Measurements from ENCODE around the gene TSPEAR.
"Not testable (repeated sequence)": the region's sequence is repeated elsewhere in the genome, so short reads cannot be mapped to it uniquely, and the experiment has no call there.

Gene TSPEAR

DNA sequence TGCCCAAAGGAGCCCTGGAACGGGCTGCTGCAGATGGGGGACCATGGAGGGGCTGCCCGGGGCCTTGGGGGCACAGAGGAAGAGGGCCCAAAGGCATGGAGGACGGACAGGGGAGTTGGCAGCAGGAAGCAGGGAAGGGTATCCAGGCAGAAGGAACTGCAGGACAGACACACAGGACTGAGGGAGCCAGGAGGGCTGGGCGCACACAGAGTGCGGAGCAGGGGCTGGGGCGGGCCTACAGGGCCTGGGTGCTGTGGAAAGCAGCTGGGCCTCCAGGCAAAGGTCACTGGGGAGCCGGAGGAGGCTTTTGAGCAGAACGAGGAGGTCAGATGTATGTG lies 199.5 kb downstream of the TSPEAR start:
- no peak for DNase-seq

GRCh38 chr21:44511219-44511937 lies 200.0 kb downstream of the TSPEAR start:
- DNase-seq, result no peak

DNA sequence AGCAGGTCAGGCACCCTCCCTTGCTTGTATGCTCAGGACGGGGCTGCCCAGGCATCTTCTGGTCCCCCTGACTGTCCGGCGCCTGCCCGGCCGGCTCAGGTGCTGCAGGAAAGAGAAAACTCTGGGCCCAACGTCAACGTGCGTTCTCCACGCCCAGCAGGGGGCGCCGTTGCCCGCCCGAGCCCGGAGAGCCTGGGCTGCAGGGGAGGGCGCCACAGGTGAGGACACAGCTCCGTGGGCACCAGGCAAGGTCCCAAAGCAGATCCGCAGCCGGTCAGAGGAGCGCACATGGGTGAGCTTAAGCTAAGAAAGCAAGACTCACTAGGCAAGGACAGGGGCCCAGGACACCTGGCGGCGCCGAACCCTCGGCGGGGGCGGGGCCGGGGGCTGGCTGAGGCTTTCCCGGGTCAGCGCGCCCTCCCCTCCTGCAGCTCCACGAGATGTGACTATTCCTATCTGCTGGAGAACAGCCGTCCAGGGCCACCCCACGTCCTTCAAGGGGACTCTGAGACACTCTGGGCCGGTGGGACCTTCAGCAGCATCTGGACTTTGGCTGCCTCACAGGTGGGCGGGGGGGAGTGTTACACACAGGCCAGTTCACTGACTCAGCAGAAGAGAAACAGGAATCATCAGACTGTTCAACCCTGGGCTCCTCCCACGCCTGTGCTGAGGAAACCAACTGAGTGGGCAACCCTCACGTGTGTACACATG lies 200.7 kb downstream of the TSPEAR start:
- peak; percentile 13 for DNase-seq

DNA sequence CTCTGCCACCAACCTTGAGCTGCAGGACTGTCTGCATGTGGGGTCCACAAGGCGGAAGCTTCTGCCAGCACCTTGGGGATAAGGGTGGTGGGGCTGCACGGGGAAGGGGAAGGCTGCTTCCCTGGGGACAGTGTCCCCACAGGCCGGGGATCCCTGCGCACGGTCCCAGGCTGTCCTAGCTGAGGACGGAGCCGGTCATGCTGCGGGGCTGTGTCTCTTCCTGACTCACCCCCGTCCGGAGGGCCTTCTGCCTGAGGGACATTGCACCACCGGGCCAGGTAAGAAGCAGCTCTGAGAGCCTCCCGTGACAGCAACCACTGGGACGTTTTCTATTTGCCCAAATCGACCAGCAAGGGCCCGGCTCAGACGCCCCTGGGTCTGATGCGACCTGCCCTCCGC lies 201.3 kb downstream of the TSPEAR start:
- DNase-seq, result no peak

- no peak for DNase-seq
Observed at GRCh38 chr21:44509539-44509938, 201.8 kb downstream of the TSPEAR start.

- DNase-seq, result no peak
Observed at GRCh38 chr21:44508711-44509445, 202.5 kb downstream of the TSPEAR start.

DNA sequence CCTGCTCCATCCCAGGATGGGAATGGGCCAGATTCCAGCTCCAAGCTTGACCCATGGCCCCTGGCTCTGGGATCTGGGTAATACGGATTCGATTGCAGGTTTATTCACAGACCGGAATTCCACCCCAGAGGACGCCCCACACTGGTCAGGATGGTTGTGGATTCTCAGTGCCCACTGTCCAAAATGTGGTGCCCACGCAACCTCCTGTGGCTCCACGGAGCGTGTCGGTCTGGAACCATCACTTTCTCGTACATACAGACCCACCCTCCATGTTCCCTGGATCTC lies 203.0 kb downstream of the TSPEAR start:
- no peak for DNase-seq

DNA sequence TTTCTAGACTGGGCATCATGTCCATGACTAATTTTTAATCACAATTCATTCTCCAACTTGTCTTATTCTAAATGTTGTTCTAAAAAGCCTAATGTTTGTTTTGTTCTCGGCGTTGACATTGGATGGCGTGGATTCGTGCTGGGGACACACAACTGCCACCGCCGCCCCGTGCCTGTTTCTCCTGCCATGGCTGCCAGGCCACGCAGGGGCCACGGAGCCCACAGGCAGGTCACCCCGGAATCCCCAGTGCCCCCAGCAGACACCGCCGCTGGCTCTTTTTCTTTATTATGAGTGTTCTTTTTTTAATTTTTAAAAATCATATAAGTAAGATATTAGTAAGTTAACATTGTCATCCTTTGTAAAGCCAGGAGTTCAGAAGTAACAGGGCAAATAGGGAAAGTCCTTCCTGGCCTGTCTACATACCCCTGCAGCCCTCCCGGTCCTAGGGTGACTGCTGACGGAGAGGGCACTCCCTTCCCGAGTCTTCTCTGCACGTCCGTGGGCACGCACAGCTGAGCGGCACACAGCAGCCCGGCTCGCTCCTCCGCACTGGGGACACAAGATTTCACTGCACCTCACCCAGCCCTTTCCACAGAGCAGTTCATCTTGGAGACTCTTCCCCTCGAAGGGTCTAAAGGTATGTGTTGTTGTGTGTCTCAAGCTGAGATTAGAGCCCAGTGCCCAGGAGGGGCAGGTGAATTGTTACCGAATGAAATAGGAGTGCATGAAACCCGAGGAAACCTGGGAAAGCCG lies 203.5 kb downstream of the TSPEAR start:
- DNase-seq, result no peak

DNA sequence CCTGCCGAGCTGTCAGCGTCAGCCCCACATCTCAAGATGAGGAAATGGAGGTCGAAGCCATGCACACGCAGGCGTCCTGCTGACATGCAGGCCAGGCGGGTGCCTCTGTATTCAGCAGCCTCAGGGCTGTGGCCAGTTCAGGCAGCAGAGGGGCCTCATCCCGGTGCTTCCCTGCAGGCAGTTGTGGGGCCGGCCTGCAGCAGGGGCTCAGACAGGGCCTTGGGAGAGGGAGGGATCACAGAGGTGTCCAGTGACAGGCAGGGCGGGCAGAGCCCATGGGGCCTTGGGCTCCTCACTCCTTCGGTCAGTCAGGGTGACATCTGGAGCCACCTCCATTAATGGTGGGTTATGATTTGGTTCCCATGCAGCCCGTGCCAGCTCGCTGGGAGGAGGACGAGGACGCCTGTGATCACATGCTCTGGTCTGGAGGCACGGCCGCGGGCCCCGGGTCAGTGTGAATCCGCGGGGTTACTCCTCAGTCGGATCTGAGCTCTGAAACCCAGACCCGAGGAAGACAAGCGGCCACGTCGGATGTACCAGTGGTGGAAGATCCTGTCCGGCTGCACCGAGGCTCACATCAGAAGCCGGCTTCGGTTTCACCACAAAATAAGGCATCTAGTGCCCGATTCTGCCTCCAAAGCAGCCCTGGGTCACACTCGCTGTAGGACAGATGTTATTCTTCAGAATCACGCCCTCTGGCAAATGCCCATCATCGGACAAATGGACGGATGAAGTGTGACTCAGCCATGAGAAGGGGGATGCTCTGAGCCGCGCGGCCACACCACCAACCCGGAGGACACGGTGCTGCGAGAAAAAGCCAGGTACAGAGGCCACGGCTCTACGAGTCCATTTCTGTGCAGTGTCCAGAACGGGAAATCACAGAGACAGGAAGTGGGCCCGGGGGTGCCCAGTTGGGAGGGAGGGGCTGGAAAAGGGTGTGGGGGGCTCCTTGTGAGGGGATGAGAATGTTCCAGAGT lies 204.8 kb downstream of the TSPEAR start:
- no peak for DNase-seq

DNA sequence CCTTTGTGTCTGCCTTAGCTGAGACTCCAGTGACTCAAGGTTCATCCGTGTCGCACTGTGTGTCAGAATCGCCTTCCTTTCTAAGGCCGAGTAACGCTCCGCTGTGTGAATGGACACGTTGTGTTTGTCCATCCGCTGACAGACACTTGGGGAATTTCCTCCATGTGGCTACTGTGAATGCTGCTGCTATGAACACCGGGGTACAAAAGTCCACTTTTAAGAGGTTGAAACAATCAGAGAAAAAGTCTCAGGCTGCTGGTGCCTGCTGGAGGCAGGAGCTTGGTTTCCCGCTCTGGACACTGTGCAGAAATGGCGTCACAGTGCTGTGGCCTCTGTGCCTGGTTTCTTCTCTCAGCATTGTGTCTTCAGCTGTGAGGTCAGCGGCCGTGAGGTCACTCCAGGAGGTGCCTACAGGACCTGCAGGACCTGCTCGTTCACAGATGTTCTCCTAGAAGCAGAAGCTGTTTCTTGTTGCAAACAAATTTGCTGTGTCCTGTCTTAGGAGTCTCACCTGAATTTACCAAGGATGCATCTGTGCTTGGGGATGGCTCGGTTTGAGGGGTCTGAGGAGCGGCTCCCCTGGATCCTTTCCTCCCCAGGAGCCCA lies 205.6 kb downstream of the TSPEAR start:
- no peak for DNase-seq

DNA sequence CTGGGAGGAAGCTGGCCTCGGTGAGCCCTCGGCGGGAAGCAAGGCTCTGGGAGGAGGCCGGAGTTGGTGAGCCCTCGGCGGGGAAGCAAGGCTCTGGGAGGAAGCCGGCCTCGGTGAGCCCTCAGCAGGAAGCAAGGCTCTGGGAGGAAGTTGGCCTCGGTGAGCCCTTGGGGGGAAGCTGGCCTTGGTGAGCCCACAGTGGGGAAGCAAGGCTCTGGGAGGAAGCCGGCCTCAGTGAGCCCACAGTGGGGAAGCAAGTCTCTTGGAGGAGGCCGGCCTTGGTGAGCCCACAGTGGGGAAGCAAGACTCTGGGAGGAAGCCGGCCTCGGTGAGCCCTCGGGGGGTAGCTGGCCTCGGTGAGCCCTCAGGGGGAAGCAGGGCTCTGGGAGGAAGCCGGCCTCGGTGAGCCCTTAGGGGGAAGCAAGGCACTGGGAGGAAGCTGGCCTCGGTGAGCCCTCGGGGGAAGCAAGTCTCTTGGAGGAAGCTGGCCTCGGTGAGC lies 207.4 kb downstream of the TSPEAR start:
- DNase-seq, result no peak

DNA sequence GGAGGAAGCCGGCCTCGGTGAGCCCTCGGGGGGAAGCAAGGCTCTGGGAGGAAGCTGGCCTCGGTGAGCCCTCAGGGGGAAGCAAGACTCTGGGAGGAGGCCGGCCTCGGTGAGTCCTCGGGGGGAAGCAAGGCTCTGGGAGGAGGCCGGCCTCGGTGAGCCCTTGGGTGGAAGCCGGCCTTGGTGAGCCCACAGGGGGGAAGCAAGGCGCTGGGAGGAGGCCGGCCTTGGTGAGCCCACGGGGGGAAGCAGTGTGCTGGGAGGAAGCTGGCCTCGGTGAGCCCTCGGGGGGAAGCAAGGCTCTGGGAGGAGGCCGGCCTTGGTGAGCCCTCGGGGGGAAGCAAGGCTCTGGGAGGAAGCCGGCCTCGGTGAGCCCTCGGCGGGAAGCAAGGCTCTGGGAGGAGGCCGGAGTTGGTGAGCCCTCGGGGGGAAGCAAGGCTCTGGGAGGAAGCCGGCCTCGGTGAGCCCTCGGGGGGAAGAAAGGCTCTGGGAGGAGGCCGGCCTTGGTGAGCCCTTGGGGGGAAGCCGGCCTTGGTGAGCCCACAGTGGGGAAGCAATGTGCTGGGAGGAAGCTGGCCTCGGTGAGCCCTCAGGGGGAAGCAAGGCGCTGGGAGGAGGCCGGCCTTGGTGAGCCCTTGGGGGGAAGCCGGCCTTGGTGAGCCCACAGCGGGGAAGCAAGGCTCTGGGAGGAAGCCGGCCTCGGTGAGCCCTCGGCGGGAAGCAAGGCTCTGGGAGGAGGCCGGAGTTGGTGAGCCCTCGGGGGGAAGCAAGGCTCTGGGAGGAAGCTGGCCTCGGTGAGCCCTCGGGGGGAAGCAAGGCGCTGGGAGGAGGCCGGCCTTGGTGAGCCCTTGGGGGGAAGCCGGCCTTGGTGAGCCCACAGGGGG lies 208.1 kb downstream of the TSPEAR start:
- DNase-seq, result not testable (repeated sequence)

DNA sequence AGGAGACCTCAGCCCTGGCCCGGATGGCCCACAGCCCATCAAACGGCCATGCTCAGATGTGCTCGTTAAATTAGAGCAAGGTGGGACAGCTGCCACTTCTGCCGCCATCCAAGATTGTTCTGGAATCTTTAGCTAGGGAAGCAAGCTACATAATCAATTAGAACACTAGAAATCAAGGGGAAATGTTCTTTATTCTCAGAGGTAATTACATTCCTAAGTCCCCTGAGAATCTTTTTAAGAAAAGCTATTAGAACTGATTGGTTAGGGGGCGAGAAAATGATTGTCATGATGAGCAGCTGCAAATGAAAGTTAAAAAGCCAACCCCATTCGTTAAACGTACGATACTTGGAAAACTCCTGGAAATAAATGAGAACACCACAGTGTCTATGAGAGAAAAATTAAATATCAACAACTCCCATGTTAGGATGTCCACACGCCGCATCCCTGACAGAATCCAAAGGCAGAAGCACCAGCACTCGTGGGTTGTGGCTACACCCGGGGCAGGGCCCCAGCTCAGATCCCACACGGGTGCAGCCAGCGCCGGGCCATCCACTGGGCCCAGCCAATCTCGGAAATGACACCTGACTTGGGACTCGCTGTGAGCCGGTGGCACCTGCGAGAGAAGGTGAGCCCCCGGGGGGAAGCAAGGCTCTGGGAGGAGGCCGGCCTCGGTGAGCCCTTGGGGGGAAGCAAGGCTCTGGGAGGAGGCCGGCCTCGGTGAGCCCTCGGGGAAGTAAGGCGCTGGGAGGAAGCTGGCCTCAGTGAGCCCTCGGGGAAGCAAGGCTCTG lies 209.0 kb downstream of the TSPEAR start:
- no peak for DNase-seq

DNA sequence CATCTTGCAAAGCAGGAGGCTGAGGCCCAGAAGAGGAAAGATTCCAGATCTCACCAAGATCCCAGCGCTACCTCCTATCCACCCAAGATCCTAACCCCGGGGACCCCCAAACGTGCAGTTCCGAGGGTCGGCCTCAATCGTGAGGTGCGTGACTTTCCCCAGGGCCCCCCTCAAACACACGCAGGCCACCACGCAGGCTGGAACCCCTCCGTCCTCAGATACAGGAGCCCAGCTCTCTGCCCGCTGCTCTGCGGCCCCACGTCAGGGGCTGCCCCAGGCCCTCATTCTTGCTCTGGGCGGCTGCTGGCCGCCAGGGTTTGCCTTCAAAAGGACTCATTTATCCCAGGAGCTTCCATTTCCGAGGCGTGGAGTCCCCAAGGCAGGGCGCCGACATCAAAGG lies 211.3 kb downstream of the TSPEAR start:
- DNase-seq, result no peak

DNA sequence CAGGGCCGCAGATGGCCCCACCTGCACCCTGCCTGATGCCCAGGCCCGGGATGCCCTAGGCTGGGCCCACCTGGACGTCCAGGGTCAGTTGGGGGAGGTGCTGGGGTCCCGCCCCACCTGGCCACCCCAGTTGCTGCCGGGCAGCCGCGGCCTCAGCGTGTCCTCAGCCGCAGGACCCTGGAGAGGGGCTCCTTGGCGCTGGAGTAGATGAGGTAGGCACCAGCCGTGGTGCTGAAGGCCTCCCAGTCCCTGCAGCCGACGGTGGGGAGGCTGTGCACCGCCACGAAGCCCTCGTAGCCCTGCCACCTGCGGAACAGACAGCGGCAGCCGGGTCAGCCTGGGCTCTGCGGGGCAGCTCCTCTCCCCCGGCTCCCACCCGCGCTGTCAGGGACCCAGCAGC lies 211.7 kb downstream of the TSPEAR start:
- no peak for DNase-seq

DNA sequence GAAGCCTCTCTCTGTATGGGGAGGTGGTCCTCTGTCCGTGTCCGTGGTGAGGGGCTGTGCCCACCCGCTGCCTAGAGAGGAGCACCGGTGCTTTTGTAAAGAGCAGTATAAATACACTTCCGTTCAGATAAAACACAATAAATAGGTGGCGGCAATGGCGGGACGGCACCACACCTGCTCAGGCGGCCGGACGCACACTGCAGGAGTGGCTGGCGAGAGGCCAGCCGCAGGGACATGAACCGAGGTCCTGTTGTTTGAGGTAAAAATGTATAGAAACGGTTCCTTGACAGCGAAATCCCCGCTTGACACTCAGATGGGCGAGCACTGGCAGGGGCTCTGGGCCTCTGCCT lies 212.2 kb downstream of the TSPEAR start:
- no peak for DNase-seq

DNA sequence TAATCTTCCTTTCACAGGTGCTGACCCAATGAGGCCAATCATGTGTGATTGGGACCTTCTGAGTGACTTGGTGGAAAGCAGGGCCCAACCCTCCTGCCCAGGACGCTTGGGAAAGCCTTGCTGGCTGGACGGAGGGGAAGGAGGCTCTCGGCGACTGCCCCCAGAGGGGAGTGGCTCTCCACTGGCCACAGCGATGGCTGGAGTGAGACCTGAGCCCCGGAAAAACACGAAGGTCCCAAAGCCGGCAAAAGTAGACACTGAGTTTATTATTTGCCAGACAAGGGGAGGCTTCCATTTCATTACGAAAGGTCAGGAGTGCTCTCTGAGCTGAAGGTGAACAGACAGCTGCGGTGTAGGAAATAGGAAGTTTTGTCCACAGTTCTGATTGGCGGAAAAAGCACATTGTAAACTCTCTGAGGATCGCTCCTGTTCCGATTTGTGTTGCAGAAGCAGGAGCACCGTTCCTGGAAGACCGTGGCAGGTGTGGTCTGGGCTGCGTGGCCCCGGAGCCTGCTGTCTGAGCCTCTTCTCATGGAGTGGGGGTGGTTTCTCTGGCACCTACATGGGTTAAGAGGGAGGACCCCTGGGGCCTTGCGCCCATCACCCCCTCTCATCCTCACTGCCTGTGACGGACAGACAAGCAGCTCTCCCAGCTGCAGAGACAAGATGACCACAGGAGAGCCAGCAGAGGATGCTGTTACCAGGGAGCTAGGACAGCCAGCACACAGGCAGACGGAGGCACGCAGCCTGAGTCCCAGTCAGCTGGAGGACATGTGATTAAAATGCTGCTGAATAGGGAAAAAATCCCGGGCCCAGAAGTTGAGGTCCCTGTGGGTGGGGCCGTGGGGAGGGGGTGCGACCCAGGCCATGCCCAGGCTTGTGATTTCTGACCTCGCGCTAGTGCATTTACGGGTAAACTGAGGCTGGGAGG lies 212.8 kb downstream of the TSPEAR start:
- DNase-seq, result no peak

GRCh38 chr21:44497703-44498126 lies 213.7 kb downstream of the TSPEAR start:
- no peak for DNase-seq

Measured in inflammatory macrophage treated with lipopolysaccharide for 4 hours (primary cell).